ENCODE data around the gene VAV2. TPM values are rescaled to one million over a fixed set of nuclear protein-coding genes. Genes with fewer than 3 reads are reported as not detected.

VAV2 gene
- total and polyA plus RNA-seq, 2 donors, result 5.4 to 9.8 TPM

DNA sequence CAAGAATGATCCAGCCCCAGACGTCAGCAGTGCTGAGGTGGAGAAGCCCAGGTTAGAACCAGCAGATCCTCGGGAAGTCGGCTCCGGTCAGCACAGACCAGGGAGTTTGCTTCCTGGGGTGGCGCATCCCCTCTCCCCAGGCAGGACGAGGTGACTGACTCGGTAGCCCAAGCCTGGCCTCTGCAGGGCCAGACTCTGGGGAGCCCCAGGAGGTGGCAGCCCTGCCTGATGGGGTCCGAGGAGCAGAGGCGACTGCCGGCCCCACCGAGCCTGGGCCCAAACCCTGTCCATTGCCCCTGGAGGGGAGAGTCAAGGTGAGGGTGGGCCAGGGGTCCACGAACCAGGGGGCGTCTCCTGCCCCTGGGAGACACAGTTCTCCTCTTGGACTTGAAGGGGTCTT lies 201.1 kb downstream of the VAV2 start:
- Histone ChIP-seq H3K27ac (ENCODE audit: low read depth in 1 of 2, low read length in 1 of 2) (no peak overlapping the region), H3K4me3 (ENCODE audit: low read length in 2 of 2) (no peak overlapping the region), H3K4me1 (ENCODE audit: control insufficient read depth in 2 of 2, insufficient read depth in 2 of 2, low read length in 2 of 2) (peaks cover 0 to 11% of the 10 kb centered on the region in 2 donors), H3K9me3 (ENCODE audit: control insufficient read depth in 2 of 2, insufficient read depth in 1 of 2, low read length in 1 of 2) (peaks cover 0 to 4% of the 10 kb centered on the region in 2 donors), H3K27me3 (ENCODE audit: control insufficient read depth in 2 of 2, insufficient read depth in 1 of 2, low read length in 1 of 2) (no peaks in the 10 kb centered on the region), H3K36me3 (ENCODE audit: control insufficient read depth in 2 of 2, insufficient read depth in 2 of 2, low read length in 1 of 2) (no peaks in the 10 kb centered on the region)
- WGBS, result 95% methylated on average over 13 of the region's 13 CpGs
- DNase-seq (ENCODE audit: low read depth in 6 of 9, low spot score in 9 of 9), result no peak

DNA sequence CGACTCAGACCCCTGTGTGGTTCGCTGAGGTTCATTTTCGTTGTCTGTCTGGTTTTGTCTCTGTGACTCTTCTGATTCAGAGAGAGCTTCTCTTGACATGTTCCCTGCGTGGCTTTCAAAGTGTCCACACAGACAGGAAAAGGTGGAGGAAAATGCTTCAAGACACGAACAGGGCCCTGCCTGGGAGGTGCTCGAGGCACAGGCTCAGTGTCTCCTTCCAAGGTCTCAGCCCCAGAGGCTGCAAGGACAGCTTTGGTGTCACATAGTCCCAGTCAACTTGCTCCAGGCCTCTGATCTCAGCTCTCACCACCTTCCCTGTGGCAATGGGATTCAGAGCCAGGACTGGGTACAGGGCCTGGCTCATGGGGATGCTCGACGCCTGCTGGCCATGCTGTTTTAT lies 202.3 kb downstream of the VAV2 start:
- no peak for DNase-seq (ENCODE audit: low read depth in 6 of 9, low spot score in 9 of 9)
- H3K27me3 ChIP-seq (ENCODE audit: control insufficient read depth in 2 of 2, insufficient read depth in 1 of 2, low read length in 1 of 2), result no peaks in the 10 kb centered on the region
- H3K9me3 ChIP-seq (ENCODE audit: control insufficient read depth in 2 of 2, insufficient read depth in 1 of 2, low read length in 1 of 2), result peaks cover 0 to 4% of the 10 kb centered on the region in 2 donors
- H3K27ac ChIP-seq (ENCODE audit: low read depth in 1 of 2, low read length in 1 of 2), result no peak overlapping the region
- H3K4me1 ChIP-seq (ENCODE audit: control insufficient read depth in 2 of 2, insufficient read depth in 2 of 2, low read length in 2 of 2), result peaks cover 0 to 11% of the 10 kb centered on the region in 2 donors
- no peaks in the 10 kb centered on the region for H3K36me3 ChIP-seq (ENCODE audit: control insufficient read depth in 2 of 2, insufficient read depth in 2 of 2, low read length in 1 of 2)
- no peak overlapping the region for H3K4me3 ChIP-seq (ENCODE audit: low read length in 2 of 2)
- 66% methylated on average over 8 of the region's 8 CpGs for WGBS

DNA sequence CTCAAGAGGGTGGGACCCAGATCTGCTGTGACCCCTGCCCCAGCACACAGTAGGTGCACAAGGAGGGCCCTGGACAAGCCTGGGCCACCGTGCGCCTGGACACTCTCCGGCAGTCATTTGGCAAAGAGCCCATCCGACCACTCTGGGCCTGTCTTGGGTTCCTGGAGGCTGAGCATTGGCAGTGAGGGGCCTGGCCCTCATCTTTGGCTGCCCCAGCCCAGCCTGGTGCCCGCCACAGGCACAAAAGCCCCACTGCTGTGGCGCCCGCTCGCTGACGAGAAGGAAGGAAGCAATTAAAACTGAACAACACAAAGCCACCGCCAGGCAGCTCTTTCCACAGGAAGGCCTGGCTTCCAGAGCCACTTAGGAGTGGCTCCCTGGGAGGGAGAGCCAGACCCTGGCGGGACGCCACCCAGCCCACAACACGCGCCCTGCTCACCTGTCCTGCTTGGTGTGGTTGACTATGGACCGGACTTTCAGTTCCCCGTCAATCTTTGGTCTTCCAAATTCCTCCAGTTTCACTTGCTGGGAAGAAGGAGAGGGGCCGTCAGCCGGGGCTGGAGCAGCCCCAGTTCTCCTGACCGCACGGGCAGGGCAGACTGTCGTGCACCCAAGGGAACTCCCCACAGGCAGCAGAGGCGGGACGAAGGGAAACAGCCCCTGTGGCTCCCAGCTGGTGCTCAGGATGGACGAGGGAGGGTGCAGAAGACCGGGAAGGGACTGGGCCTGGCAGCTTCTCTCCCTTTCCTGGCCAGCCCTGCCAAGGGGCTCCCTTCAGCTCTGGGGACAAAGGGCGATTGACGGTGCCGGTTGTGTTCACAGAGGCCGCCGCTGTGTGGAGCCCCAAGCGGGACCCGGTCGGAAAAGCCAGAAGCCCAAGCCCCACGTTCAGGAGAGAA lies 203.1 kb downstream of the VAV2 start:
- Histone ChIP-seq H3K27ac (ENCODE audit: low read depth in 1 of 2, low read length in 1 of 2) (no peak overlapping the region), H3K9me3 (ENCODE audit: control insufficient read depth in 2 of 2, insufficient read depth in 1 of 2, low read length in 1 of 2) (peaks cover 0 to 4% of the 10 kb centered on the region in 2 donors), H3K27me3 (ENCODE audit: control insufficient read depth in 2 of 2, insufficient read depth in 1 of 2, low read length in 1 of 2) (no peaks in the 10 kb centered on the region), H3K4me3 (ENCODE audit: low read length in 2 of 2) (no peak overlapping the region), H3K4me1 (ENCODE audit: control insufficient read depth in 2 of 2, insufficient read depth in 2 of 2, low read length in 2 of 2) (peaks cover 0 to 7% of the 10 kb centered on the region in 2 donors), H3K36me3 (ENCODE audit: control insufficient read depth in 2 of 2, insufficient read depth in 2 of 2, low read length in 1 of 2) (no peaks in the 10 kb centered on the region)
- DNase-seq (ENCODE audit: low read depth in 6 of 9, low spot score in 9 of 9), result no peak
- WGBS, result 30% methylated on average over 34 of the region's 34 CpGs

DNA sequence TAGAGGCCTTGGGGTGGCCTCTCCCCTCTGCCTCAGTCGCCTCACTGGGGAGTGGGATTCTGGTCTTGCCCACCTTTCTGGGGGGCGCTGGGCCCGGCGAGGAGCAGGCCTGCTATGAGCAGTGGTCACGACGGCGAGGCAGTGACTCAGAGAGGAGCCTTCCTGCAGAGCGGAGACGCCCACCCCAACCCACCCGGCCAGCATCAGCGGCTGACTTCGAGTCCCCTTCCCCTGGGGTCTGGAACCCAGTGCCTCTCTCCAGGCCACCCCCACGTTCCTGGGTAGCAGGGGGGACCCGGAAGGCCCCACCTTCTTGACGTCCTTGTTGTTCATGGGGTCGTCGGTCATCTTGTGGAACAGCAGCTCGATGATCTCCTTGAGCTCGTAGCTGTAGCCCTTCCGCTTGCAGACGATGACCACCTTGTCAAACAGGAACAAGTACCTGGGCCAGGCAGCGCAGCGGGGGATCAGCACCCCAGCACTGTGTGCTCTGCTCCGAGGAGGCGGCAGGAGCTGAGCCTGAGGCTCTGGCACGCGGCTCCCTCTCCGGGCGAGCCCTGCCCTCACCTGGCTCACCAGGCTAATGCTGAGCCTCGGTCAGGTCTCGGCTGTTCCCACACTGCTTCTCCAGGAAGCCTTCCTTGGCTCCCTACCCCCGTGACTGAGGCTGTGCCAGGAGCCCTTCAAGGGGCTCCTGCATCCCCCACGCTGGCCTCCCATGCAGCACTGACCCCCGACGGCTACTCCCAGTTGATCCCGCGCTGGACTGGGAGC lies 203.9 kb downstream of the VAV2 start:
- Histone ChIP-seq H3K4me3 (ENCODE audit: low read length in 2 of 2) (no peak overlapping the region), H3K9me3 (ENCODE audit: control insufficient read depth in 2 of 2, insufficient read depth in 1 of 2, low read length in 1 of 2) (peaks cover 0 to 4% of the 10 kb centered on the region in 2 donors), H3K36me3 (ENCODE audit: control insufficient read depth in 2 of 2, insufficient read depth in 2 of 2, low read length in 1 of 2) (no peaks in the 10 kb centered on the region), H3K4me1 (ENCODE audit: control insufficient read depth in 2 of 2, insufficient read depth in 2 of 2, low read length in 2 of 2) (peaks cover 0 to 5% of the 10 kb centered on the region in 2 donors), H3K27ac (ENCODE audit: low read depth in 1 of 2, low read length in 1 of 2) (no peak overlapping the region), H3K27me3 (ENCODE audit: control insufficient read depth in 2 of 2, insufficient read depth in 1 of 2, low read length in 1 of 2) (no peaks in the 10 kb centered on the region)
- 88% methylated on average over 37 of the region's 37 CpGs for WGBS
- no peak for DNase-seq (ENCODE audit: low read depth in 6 of 9, low spot score in 9 of 9)

DNA sequence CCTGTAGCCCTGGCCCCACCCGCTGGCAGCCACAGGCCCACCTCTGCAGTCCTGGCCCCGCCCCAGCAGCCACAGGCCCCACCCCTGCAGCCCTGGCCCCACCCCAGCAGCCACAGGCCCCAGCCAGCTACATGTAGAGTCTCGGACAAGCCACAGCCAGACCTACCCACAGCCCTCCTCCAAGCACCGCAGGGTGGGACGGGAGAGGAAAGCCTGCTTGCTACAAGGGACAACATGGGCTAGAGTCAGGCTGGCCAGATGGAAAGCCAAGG lies 204.4 kb downstream of the VAV2 start:
- Histone ChIP-seq H3K4me1 (ENCODE audit: control insufficient read depth in 2 of 2, insufficient read depth in 2 of 2, low read length in 2 of 2) (no peaks in the 10 kb centered on the region), H3K9me3 (ENCODE audit: control insufficient read depth in 2 of 2, insufficient read depth in 1 of 2, low read length in 1 of 2) (peaks cover 0 to 4% of the 10 kb centered on the region in 2 donors), H3K27me3 (ENCODE audit: control insufficient read depth in 2 of 2, insufficient read depth in 1 of 2, low read length in 1 of 2) (no peaks in the 10 kb centered on the region), H3K36me3 (ENCODE audit: control insufficient read depth in 2 of 2, insufficient read depth in 2 of 2, low read length in 1 of 2) (no peaks in the 10 kb centered on the region), H3K27ac (ENCODE audit: low read depth in 1 of 2, low read length in 1 of 2) (no peak overlapping the region), H3K4me3 (ENCODE audit: low read length in 2 of 2) (no peak overlapping the region)
- DNase-seq (ENCODE audit: low read depth in 6 of 9, low spot score in 9 of 9), result no peak
- 63% methylated on average over 5 of the region's 5 CpGs for WGBS

DNA sequence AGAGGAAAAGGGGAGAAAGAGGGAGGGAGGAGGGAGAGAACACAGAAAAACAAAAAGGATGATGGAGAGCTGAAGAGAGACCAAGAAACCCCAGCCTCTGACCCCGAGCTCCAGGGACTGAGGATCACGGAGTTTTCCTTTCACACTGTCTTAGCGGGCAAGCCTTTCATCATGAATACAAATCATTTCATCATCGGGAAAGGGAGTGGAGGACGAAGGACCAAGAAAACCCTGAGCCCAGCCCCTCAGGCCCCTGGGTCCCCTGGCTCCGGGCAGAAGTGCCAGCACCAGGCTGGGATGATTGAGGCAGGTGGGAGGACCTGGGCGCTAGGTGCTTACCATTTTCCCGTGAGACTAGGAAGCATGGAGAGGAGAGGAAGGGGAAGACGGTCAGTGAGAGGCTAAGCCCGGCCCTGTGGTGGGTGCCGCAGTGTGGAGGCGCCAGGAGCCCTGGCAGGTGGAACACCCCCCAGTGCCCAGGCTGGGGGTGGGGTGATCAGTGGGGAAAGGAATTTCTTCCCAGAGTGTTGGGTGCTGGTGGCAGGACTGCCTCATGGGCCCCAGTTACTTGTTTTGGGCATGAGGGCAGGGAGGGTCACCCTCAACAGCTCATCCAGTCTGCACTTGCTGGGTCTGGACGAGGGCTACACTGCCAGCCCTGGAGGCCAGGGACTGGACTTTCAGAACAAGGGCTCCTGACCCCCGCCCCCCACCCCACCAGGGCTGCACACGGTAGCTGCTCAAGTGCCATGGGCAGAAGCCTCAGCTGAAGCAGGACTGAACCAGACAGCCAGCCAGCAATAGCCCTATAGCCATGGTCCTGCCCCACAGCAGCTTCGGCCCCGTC lies 205.0 kb downstream of the VAV2 start:
- Histone ChIP-seq H3K4me1 (ENCODE audit: control insufficient read depth in 2 of 2, insufficient read depth in 2 of 2, low read length in 2 of 2) (no peaks in the 10 kb centered on the region), H3K4me3 (ENCODE audit: low read length in 2 of 2) (no peak overlapping the region), H3K27ac (ENCODE audit: low read depth in 1 of 2, low read length in 1 of 2) (no peak overlapping the region), H3K9me3 (ENCODE audit: control insufficient read depth in 2 of 2, insufficient read depth in 1 of 2, low read length in 1 of 2) (peaks cover 0 to 4% of the 10 kb centered on the region in 2 donors), H3K27me3 (ENCODE audit: control insufficient read depth in 2 of 2, insufficient read depth in 1 of 2, low read length in 1 of 2) (no peaks in the 10 kb centered on the region), H3K36me3 (ENCODE audit: control insufficient read depth in 2 of 2, insufficient read depth in 2 of 2, low read length in 1 of 2) (no peaks in the 10 kb centered on the region)
- no peak for DNase-seq (ENCODE audit: low read depth in 6 of 9, low spot score in 9 of 9)
- WGBS, result 88% methylated on average over 17 of the region's 17 CpGs

DNA sequence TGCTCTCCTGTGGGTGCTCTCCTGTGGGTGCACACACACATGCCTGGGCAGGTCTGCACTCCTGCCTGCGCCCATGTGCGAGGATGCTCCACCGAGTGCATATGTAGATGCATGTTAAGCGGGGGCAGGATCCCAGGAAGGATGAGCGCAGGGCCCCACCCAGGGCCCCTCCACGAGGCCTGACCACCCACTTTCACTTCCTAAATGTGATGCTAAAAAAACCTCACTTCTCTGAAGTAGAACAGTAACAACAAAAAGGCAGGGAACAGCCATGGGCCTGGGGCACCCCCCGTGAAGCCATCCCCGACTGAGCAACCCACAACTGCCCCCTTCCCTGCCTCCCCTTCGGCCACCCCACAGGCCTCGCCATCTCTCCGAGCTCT lies 205.8 kb downstream of the VAV2 start:
- no peaks in the 10 kb centered on the region for H3K36me3 ChIP-seq (ENCODE audit: control insufficient read depth in 2 of 2, insufficient read depth in 2 of 2, low read length in 1 of 2)

DNA sequence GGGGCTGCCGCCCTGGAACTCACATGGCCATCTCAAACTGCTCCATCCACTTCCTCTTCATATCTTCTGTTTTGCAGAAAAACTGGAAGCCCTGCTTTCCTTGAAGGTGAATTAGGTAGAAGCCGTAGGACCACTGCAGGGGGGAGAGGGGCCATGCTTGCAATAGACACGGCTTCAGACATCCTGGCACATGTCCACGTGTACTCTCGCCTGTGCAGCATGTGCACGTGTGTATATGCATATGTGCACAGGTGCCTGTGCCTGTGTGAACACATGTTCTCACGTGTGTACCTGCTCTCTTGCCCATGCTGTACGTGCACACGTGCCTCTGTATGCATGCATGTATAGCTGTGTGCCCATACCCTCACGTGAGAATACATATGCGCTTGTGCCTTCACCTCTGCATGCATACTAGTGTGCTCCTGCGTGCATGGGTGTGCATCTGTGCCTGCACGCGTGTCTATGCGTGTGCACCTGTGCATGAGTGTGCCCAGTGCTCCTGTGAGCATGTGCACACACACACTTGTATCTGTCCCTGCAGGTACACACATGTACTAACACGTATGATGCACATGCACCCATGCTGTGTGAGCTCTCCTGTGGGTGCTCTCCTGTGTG lies 206.3 kb downstream of the VAV2 start:
- no peak overlapping the region for H3K4me3 ChIP-seq (ENCODE audit: low read length in 2 of 2)
- no peak overlapping the region for H3K27ac ChIP-seq (ENCODE audit: low read depth in 1 of 2, low read length in 1 of 2)
- no peak for DNase-seq (ENCODE audit: low read depth in 6 of 9, low spot score in 9 of 9)
- 94% methylated on average over 16 of the region's 16 CpGs for WGBS
- H3K36me3 ChIP-seq (ENCODE audit: control insufficient read depth in 2 of 2, insufficient read depth in 2 of 2, low read length in 1 of 2), result no peaks in the 10 kb centered on the region
- H3K27me3 ChIP-seq (ENCODE audit: control insufficient read depth in 2 of 2, insufficient read depth in 1 of 2, low read length in 1 of 2), result no peaks in the 10 kb centered on the region
- H3K9me3 ChIP-seq (ENCODE audit: control insufficient read depth in 2 of 2, insufficient read depth in 1 of 2, low read length in 1 of 2), result peaks cover 0 to 4% of the 10 kb centered on the region in 2 donors
- no peaks in the 10 kb centered on the region for H3K4me1 ChIP-seq (ENCODE audit: control insufficient read depth in 2 of 2, insufficient read depth in 2 of 2, low read length in 2 of 2)

More for the DNA sequence above, 205.8 kb downstream of the VAV2 start:
- Histone ChIP-seq H3K27me3 (ENCODE audit: control insufficient read depth in 2 of 2, insufficient read depth in 1 of 2, low read length in 1 of 2) (no peaks in the 10 kb centered on the region), H3K4me1 (ENCODE audit: control insufficient read depth in 2 of 2, insufficient read depth in 2 of 2, low read length in 2 of 2) (no peaks in the 10 kb centered on the region), H3K9me3 (ENCODE audit: control insufficient read depth in 2 of 2, insufficient read depth in 1 of 2, low read length in 1 of 2) (peaks cover 0 to 4% of the 10 kb centered on the region in 2 donors), H3K27ac (ENCODE audit: low read depth in 1 of 2, low read length in 1 of 2) (no peak overlapping the region), H3K4me3 (ENCODE audit: low read length in 2 of 2) (no peak overlapping the region)
- no peak for DNase-seq (ENCODE audit: low read depth in 6 of 9, low spot score in 9 of 9)
- WGBS, result 66% methylated on average over 11 of the region's 11 CpGs
